ENCODE results near the gene STX10. TPM values are rescaled to one million over a fixed set of nuclear protein-coding genes. Genes with fewer than 3 reads are reported as not detected.

STX10 gene
- total RNA-seq, 1 experiment from 2014 or later: 19.3 TPM

- Histone ChIP-seq H3K27me3 (replicated peaks; ENCODE audit: control insufficient read depth, insufficient read depth, low read length) (no peaks in the 10 kb centered on the region), H3K4me3 (ENCODE audit: low read depth, low read length) (no peak overlapping the region), H3K4me1 (no peaks in the 10 kb centered on the region), H3K9me3 (no peaks in the 10 kb centered on the region), H3K36me3 (ENCODE audit: control insufficient read depth, insufficient read depth, low read length) (peaks cover 3% of the 10 kb centered on the region)
- Mint-ChIP-seq H3K27me3 (ENCODE audit: insufficient read depth, unreplicated experiment) (no peaks in the 10 kb centered on the region), H3K9me3 (ENCODE audit: unreplicated experiment) (no peaks in the 10 kb centered on the region), H3K4me1 (ENCODE audit: low read depth, unreplicated experiment) (no peaks in the 10 kb centered on the region), H3K36me3 (ENCODE audit: insufficient read depth, unreplicated experiment) (peaks cover 31% of the 10 kb centered on the region), H3K27ac (ENCODE audit: unreplicated experiment) (no peak overlapping the region), H3K4me3 (ENCODE audit: unreplicated experiment) (no peak overlapping the region)
- POLR2A ChIA-PET: no interaction called here
- no TSS peak for BruUV-seq (replicated peaks)
- no peak for DNase-seq
- intact Hi-C loops (cut with micrococcal nuclease; ENCODE audit: unreplicated experiment): no loop called here
- CTCF ChIA-PET: no interaction called here
- no peak for TF ChIP-seq CTCF (IDR thresholded peaks at IDR 0.05; ENCODE audit: insufficient read depth in 1 of 2, low read depth in 1 of 2, low read length in 1 of 2, severe bottlenecking in 1 of 2, unreplicated experiment in 1 of 2)
Measured at GRCh38 chr19:13120817-13121216, 29.4 kb downstream of the STX10 start.

GRCh38 chr19:13120031-13120430 is 30.1 kb downstream of the STX10 start:
- Histone ChIP-seq H3K36me3 (ENCODE audit: control insufficient read depth, insufficient read depth, low read length) (peaks cover 3% of the 10 kb centered on the region), H3K27me3 (replicated peaks; ENCODE audit: control insufficient read depth, insufficient read depth, low read length) (no peaks in the 10 kb centered on the region), H3K4me1 (no peaks in the 10 kb centered on the region), H3K4me3 (ENCODE audit: low read depth, low read length) (no peak overlapping the region), H3K9me3 (no peaks in the 10 kb centered on the region)
- Mint-ChIP-seq H3K27ac (ENCODE audit: unreplicated experiment) (no peak overlapping the region), H3K9me3 (ENCODE audit: unreplicated experiment) (no peaks in the 10 kb centered on the region), H3K27me3 (ENCODE audit: insufficient read depth, unreplicated experiment) (no peaks in the 10 kb centered on the region), H3K36me3 (ENCODE audit: insufficient read depth, unreplicated experiment) (peaks cover 23% of the 10 kb centered on the region), H3K4me3 (ENCODE audit: unreplicated experiment) (no peak overlapping the region), H3K4me1 (ENCODE audit: low read depth, unreplicated experiment) (peaks cover 6% of the 10 kb centered on the region)
- POLR2A ChIA-PET: no interaction called here
- BruUV-seq (replicated peaks): no TSS peak
- CTCF ChIA-PET: no interaction called here
- DNase-seq: no peak
- no peak for TF ChIP-seq CTCF (IDR thresholded peaks at IDR 0.05; ENCODE audit: insufficient read depth in 1 of 2, low read depth in 1 of 2, low read length in 1 of 2, severe bottlenecking in 1 of 2, unreplicated experiment in 1 of 2)
- intact Hi-C loops (cut with micrococcal nuclease; ENCODE audit: unreplicated experiment): no loop called here

- no peaks in the 10 kb centered on the region for H3K9me3 ChIP-seq
- TF ChIP-seq CTCF (IDR thresholded peaks at IDR 0.05; ENCODE audit: insufficient read depth in 1 of 2, low read depth in 1 of 2, low read length in 1 of 2, severe bottlenecking in 1 of 2, unreplicated experiment in 1 of 2): no peak
- no peaks in the 10 kb centered on the region for H3K27me3 ChIP-seq (replicated peaks; ENCODE audit: control insufficient read depth, insufficient read depth, low read length)
- peaks cover 3% of the 10 kb centered on the region for H3K36me3 ChIP-seq (ENCODE audit: control insufficient read depth, insufficient read depth, low read length)
- H3K4me3 ChIP-seq (ENCODE audit: low read depth, low read length): no peak overlapping the region
- no peak for DNase-seq
- H3K36me3 Mint-ChIP-seq (ENCODE audit: insufficient read depth, unreplicated experiment): peaks cover 23% of the 10 kb centered on the region
- CTCF ChIA-PET: no interaction called here
- intact Hi-C loops (cut with micrococcal nuclease; ENCODE audit: unreplicated experiment): no loop called here
- H3K4me1 Mint-ChIP-seq (ENCODE audit: low read depth, unreplicated experiment): peaks cover 6% of the 10 kb centered on the region
- no TSS peak for BruUV-seq (replicated peaks)
- H3K27me3 Mint-ChIP-seq (ENCODE audit: insufficient read depth, unreplicated experiment): no peaks in the 10 kb centered on the region
- H3K4me3 Mint-ChIP-seq (ENCODE audit: unreplicated experiment): peak overlapping the region; percentile 80
- H3K9me3 Mint-ChIP-seq (ENCODE audit: unreplicated experiment): no peaks in the 10 kb centered on the region
- no peaks in the 10 kb centered on the region for H3K4me1 ChIP-seq
- POLR2A ChIA-PET: no interaction called here
- no peak overlapping the region for H3K27ac Mint-ChIP-seq (ENCODE audit: unreplicated experiment)
Measured at GRCh38 chr19:13119627-13120026, 30.5 kb downstream of the STX10 start.

All from Caco-2 (cell line).